LNCAP (cell line): ENCODE results near the gene HS3ST2.

Experiments
- CTCF ChIP-seq: fragments of 450-650 bp; IDR thresholded peaks from 2 replicates; pipeline ENCODE4 v1.5.1; 2017; ENCODE audit warnings: mild to moderate bottlenecking

The HS3ST2 gene

DNA sequence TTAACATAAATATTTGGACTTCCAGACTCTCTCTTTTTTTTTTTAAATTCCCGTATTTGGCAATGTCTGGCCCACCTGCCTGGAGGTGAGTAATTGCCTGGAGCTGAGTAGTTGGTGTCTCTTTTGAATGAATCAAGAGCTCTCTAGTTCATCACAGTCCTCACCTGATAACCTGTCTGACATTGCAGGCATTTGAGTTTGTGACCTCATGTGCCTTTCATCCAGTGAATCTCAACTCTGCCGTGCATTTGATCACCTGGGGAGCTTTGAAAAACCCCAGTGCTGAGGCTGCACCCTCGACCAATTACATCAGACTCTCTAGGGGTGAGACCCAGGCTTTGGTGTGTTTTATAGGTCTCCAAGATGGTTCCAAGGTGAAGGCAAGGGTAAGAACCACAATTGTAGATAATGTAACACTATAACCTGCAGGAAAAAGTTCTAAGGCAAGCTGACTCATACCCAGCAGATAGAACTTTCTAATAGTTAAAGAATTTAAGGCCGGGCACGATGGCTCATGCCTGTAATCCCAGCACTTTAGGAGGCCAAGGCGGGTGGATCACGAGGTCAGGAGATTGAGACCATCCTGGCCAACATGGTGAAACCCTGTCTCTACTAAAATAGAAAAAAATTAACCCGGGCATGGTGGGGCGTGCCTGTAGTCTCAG is 24.5 kb upstream of the HS3ST2 start:
- no peak for TF ChIP-seq CTCF

DNA sequence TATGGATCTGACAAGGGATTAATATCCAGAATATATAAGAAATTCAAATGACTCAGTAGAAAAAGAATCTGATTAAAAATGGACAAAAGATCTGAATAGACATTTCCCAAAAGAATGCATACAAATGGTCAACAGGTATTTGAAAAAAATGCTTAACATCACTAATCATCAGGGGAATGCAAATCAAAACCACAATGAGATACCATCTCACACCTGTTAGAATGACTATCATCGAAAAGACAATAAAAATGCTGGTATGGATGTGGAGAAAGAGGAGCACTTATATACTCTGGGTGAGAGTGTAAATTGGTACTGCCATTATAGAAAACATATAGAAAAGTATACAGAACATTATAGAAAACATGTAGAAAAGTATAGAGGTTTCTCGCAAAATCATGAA is 16.4 kb upstream of the HS3ST2 start:
- no peak for TF ChIP-seq CTCF

GRCh38 chr16:22799113-22799512 is 14.8 kb upstream of the HS3ST2 start:
- no peak for TF ChIP-seq CTCF

GRCh38 chr16:22804893-22805292 is 9.1 kb upstream of the HS3ST2 start:
- no peak for TF ChIP-seq CTCF

DNA sequence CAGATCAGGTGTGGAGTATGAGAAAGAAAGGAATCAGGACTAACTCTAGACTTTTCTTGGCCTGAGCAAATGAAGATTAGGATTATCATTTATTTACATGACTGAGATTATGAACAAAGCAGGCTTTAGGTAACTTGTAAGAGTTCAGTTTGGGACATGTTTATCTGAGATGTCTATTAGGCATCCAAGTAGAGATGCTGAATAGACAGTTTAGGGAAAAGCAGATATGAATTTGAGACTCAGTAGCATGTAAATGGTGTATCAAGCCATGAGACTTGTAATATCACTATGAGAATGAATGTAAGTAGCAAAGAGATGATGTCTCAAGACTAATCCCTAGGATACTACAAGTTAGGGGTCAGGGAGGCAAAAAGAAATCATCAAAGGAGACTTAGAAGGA is 8.6 kb upstream of the HS3ST2 start:
- no peak for TF ChIP-seq CTCF

- TF ChIP-seq CTCF: no peak
These were observed 7.2 kb upstream of the HS3ST2 start for GRCh38 chr16:22806811-22807210.

- no peak for TF ChIP-seq CTCF
These were observed 3.7 kb upstream of the HS3ST2 start for GRCh38 chr16:22810226-22810625.
